HG03442 (cell line): ENCODE results near the gene TRIM2.
A peak's percentile ranks its signal among the peaks of the same experiment; 100 is the strongest.
"Not testable (repeated sequence)": the region's sequence is repeated elsewhere in the genome, so short reads cannot be mapped to it uniquely, and the experiment has no call there.

Source experiments
- ATAC-seq: cut with Tn5 transposase; IDR thresholded peaks from one replicate; pipeline ENCODE4 v1.9.1; 2021; ENCODE audit warnings: mild to moderate bottlenecking, moderate library complexity; ENCODE audit not compliant: unreplicated experiment

Gene TRIM2

GRCh38 chr4:153189016-153189801, 15.0 kb upstream of the TRIM2 start:
- no peak for ATAC-seq

GRCh38 chr4:153191795-153192363, 12.4 kb upstream of the TRIM2 start:
- no peak for ATAC-seq

GRCh38 chr4:153197301-153197700, 6.9 kb upstream of the TRIM2 start:
- no peak for ATAC-seq

GRCh38 chr4:153198719-153199118, 5.5 kb upstream of the TRIM2 start:
- no peak for ATAC-seq

GRCh38 chr4:153203746-153204145, 497 bp upstream of the TRIM2 start:
- ATAC-seq: not testable (repeated sequence)

- peak; percentile 62 for ATAC-seq
Measured at GRCh38 chr4:153204728-153205648, 745 bp downstream of the TRIM2 start.

GRCh38 chr4:153205757-153206156, 1.5 kb downstream of the TRIM2 start:
- ATAC-seq: no peak

GRCh38 chr4:153206534-153206933, 2.3 kb downstream of the TRIM2 start:
- no peak for ATAC-seq

- no peak for ATAC-seq
Measured at GRCh38 chr4:153207027-153207426, 2.8 kb downstream of the TRIM2 start.

- no peak for ATAC-seq
Measured at GRCh38 chr4:153207567-153207966, 3.3 kb downstream of the TRIM2 start.

- no peak for ATAC-seq
Measured at GRCh38 chr4:153209410-153209809, 5.2 kb downstream of the TRIM2 start.

- ATAC-seq: no peak
Measured at GRCh38 chr4:153210727-153211126, 6.5 kb downstream of the TRIM2 start.

- ATAC-seq: no peak
Measured at GRCh38 chr4:153211986-153212728, 7.9 kb downstream of the TRIM2 start.

GRCh38 chr4:153212736-153213135, 8.5 kb downstream of the TRIM2 start:
- ATAC-seq: no peak

- no peak for ATAC-seq
Measured at GRCh38 chr4:153215921-153216320, 11.7 kb downstream of the TRIM2 start.

GRCh38 chr4:153216546-153216945, 12.3 kb downstream of the TRIM2 start:
- no peak for ATAC-seq

- peak; percentile 37 for ATAC-seq
Measured at GRCh38 chr4:153217440-153217839, 13.2 kb downstream of the TRIM2 start.

GRCh38 chr4:153218961-153219360, 14.7 kb downstream of the TRIM2 start:
- ATAC-seq: no peak

GRCh38 chr4:153220682-153221395, 16.6 kb downstream of the TRIM2 start:
- ATAC-seq: no peak
